ENCODE measurements around the gene EXOSC2.

DNA sequence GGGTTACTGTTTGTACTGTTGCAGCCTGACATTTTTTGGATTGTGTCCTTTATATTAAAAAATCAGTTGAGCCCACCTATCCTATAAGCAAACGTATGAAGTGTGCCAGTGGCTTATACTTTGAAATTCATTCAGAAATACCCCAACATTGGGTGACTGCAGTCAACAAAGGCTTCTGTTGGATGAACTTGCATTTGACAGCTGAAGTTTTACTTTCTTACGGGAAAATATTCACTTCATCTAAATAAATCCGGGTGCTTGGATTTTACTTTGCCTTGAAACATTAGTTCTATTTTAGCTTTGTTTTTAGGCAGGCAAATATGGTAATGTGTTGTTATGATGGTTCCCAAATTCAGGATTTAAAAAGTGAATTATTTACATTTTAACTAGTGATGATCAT is 21.7 kb downstream of the EXOSC2 start:
- TF ChIP-seq, protein P1, sequence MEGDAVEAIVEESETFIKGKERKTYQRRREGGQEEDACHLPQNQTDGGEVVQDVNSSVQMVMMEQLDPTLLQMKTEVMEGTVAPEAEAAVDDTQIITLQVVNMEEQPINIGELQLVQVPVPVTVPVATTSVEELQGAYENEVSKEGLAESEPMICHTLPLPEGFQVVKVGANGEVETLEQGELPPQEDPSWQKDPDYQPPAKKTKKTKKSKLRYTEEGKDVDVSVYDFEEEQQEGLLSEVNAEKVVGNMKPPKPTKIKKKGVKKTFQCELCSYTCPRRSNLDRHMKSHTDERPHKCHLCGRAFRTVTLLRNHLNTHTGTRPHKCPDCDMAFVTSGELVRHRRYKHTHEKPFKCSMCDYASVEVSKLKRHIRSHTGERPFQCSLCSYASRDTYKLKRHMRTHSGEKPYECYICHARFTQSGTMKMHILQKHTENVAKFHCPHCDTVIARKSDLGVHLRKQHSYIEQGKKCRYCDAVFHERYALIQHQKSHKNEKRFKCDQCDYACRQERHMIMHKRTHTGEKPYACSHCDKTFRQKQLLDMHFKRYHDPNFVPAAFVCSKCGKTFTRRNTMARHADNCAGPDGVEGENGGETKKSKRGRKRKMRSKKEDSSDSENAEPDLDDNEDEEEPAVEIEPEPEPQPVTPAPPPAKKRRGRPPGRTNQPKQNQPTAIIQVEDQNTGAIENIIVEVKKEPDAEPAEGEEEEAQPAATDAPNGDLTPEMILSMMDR (IDR thresholded peaks at IDR 0.05; ENCODE audit: insufficient read depth, low read length, poor library complexity, severe bottlenecking): no peak
- no peak for TF ChIP-seq EZH2phosphoT487 (conservative IDR thresholded peaks at IDR 0.05; ENCODE audit: low read length)

Data from SU-DHL-6 (cell line).